Neural cell (in vitro differentiated cells): ENCODE data around the gene SPATS2.

Experiments
- CTCF ChIP-seq: fragments of 450-650 bp; IDR thresholded peaks from 2 replicates; pipeline ENCODE4 v1.5.1; 2014; ENCODE audit warnings: antibody characterized with exemption, mild to moderate bottlenecking, moderate library complexity; ENCODE audit not compliant: poor library complexity, severe bottlenecking
- EZH2 ChIP-seq: fragments of 200-600, 300-800 bp; shearing (Covaris generic), sonication (generic); IDR thresholded peaks from 2 replicates; pipeline ENCODE4 v1.6.1; 2014; ENCODE audit warnings: antibody characterized with exemption, low read length, borderline replicate concordance, mild to moderate bottlenecking; ENCODE audit not compliant: insufficient read depth, poor library complexity, severe bottlenecking
- POLR2AphosphoS5 ChIP-seq: IDR thresholded peaks from 2 replicates; pipeline ENCODE4 v1.6.1; 2012
- REST ChIP-seq: IDR thresholded peaks from 2 replicates; pipeline ENCODE4 v1.6.1; 2012; ENCODE audit warnings: borderline replicate concordance
- SMC3 ChIP-seq: fragments of 450-650 bp; conservative IDR thresholded peaks from 2 replicates; pipeline ENCODE4 v1.6.1; 2014; ENCODE audit warnings: antibody characterized with exemption, mild to moderate bottlenecking, moderate library complexity; ENCODE audit not compliant: poor library complexity

DNA sequence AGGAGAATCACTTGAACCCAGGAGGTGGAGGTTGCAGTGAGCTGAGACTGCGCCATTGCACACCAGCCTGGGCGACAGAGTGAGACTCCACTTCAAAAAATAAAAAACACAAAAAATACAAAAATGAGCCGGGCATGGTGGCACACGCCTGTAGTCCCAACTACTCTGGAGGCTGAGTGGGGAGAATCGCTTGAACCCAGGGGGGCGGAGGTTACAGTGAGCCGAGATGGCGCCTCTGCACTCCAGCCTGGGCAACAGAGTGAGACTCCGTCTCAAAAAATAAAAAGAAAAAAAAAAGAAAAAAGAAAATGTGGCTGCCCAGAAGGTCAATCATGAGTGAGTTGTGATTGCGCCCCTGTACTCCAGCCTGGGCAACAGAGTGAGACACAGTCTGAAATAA is 11.3 kb upstream of the SPATS2 start:
- TF ChIP-seq SMC3, result no peak
- no peak for TF ChIP-seq REST
- no peak for TF ChIP-seq CTCF
- no peak for TF ChIP-seq EZH2
- TF ChIP-seq POLR2AphosphoS5, result no peak
